ENCODE measurements around the gene BLACAT1.
"Not testable (repeated sequence)": the region's sequence is repeated elsewhere in the genome, so short reads cannot be mapped to it uniquely, and the experiment has no call there.

The BLACAT1 gene

DNA sequence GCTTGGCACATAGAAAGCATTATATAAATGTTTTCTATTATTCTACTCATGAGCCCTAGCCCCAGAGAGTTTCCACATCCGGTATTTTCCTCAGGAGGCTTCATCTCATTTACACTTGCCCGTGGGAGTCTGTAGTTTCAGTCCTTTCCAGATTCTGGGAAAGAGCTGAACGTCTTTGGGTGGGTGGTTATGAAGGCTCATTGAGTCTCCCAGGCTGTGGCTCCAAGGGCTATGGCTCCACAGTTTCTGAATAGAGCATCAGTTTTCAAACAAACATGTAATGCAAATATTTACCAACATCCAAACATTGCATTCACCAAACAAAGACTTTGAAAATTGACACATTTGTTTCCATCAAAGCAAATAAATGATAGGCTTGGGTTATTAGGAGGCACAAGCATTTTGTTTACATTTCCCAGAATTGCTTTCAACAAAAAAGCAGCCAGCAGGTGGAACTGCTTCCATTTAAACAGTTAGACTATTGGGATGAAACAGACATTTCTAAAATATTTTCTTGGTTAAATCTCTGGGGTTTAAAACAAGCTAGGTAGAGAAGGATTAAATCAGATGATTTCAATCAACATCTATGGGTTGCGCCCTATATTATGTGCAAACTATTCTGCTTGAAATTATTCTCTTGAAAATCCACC is 32.7 kb downstream of the BLACAT1 start:
- H3K27ac ChIP-seq = no peak overlapping the region

GRCh38 chr1:205421798-205422197 is 34.0 kb downstream of the BLACAT1 start, which contains the start of gene LEMD1:
TSS of gene LEMD1 (minus strand) at chr1:205422056. CDS start at chr1:205420536, 1,520 bp downstream.
- no peak for DNase-seq (ENCODE audit: low read depth, low spot score)
- H3K27ac ChIP-seq = no peak within 1 kb of the TSS

More for the DNA sequence above, 32.7 kb downstream of the BLACAT1 start:
- DNase-seq (ENCODE audit: low read depth, low spot score) = no peak

DNA sequence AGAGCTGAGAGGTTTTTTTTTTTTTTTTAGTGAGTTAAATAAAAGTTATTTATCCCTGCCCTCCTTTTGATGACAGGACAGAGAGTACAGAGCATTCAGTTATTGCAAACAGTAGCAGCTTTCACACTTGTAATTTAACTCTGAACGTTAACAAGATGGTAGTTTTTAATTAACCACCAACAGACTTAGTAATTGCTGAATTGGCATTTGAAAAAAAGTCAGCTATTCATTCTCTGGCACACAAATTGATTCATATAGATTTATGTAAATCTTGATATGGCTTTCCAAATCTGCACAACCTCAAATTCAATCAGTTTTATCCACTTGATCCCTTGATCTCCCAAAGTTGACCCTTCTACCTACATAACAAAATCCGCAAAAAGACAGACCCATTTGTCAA is 34.9 kb downstream of the BLACAT1 start:
- no peak overlapping the region for H3K27ac ChIP-seq
- no peak for DNase-seq (ENCODE audit: low read depth, low spot score)

GRCh38 chr1:205417870-205418635 is 37.8 kb downstream of the BLACAT1 start:
- no peak for DNase-seq (ENCODE audit: low read depth, low spot score)
- no peak overlapping the region for H3K27ac ChIP-seq

DNA sequence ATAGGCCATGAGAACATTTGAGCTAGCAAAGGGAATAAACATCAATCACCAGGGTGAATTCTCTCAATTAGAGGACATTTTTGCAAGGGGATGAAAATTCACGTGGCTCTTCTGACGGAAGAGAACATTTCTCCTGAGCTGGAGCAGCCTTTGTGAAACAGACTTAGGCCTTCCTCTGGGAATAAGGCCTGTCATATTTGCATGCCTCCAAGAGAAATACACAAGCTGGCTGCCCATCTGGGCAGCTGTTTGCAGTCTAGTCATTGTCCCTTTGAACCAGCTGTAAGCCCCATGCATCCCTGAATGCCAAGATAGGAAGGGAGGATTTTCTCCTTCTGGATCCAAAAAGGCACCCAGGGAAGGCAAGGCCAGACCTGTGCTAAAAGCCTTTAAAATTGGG is 39.5 kb downstream of the BLACAT1 start:
- H3K27ac ChIP-seq = no peak overlapping the region
- DNase-seq (ENCODE audit: low read depth, low spot score) = no peak

GRCh38 chr1:205410581-205411298 is 45.1 kb downstream of the BLACAT1 start:
- H3K27ac ChIP-seq = no peak overlapping the region
- DNase-seq (ENCODE audit: low read depth, low spot score) = no peak

- DNase-seq (ENCODE audit: low read depth, low spot score) = no peak
Measured at GRCh38 chr1:205407970-205408369, 47.9 kb downstream of the BLACAT1 start.

DNA sequence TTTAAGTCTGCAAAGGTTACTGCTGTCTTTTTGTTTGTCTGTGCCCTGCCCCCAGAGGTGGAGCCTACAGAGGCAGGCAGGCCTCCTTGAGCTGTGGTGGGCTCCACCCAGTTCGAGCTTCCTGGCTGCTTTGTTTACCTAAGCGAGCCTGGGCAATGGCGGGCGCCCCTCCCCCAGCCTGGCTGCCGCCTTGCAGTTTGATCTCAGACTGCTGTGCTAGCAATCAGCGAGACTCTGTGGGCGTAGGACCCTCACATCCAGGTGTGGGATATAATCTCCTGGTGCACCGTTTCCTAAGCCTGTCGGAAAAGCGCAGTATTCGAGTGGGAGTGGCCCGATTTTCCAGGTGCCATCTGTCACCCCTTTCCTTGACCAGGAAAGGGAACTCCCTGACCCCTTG is 49.6 kb downstream of the BLACAT1 start:
- not testable (repeated sequence) for DNase-seq (ENCODE audit: low read depth, low spot score)

More at GRCh38 chr1:205407970-205408369, 47.9 kb downstream of the BLACAT1 start:
- H3K27ac ChIP-seq = no peak overlapping the region

More for the DNA sequence above, 49.6 kb downstream of the BLACAT1 start:
- not testable (repeated sequence) for H3K27ac ChIP-seq

Data from epithelial cell of prostate (primary cell).